Keratinocyte (primary cell): ENCODE data around the gene GANC. TPM values are rescaled to one million over a fixed set of nuclear protein-coding genes. Genes with fewer than 3 reads are reported as not detected.

Experiments used
- DNase-seq: peaks from one replicate; pipeline ENCODE4 v3.0.0-alpha.2; 2011; ENCODE audit warnings: low read depth, missing footprints, low spot score
- FAIRE-seq: peaks from 2 replicates; lab custom pipeline; 2011; peaks lifted over from hg19 to GRCh38; lab: Jason Lieb, UNC
- H2AFZ ChIP-seq: 2 replicates; pipeline ENCODE4 v1.6.0; 2012; ENCODE audit warnings: low read length, control low read depth, inconsistent platforms; ENCODE audit not compliant: control insufficient read depth
- H3K27ac ChIP-seq: 2 replicates; pipeline ENCODE4 v1.5.1; 2011; ENCODE audit warnings: low read length; ENCODE audit not compliant: control insufficient read depth, insufficient read depth
- H3K27me3 ChIP-seq: 3 replicates; pipeline ENCODE4 v1.6.0; 2011; ENCODE audit warnings: low read length; ENCODE audit not compliant: control insufficient read depth, insufficient read depth; ENCODE audit errors: extremely low read depth
- H3K36me3 ChIP-seq, 2 experiments: 2 replicates in 1 of 2; 3 replicates in 1 of 2; pipeline ENCODE4 v1.5.1; 2011; ENCODE audit warnings: low read length in 2 of 2, mild to moderate bottlenecking in 1 of 2; ENCODE audit not compliant: control insufficient read depth in 2 of 2, insufficient read depth in 2 of 2; ENCODE audit errors: extremely low read depth in 1 of 2
- H3K4me1 ChIP-seq: 3 replicates; pipeline ENCODE4 v1.5.1; 2011; ENCODE audit warnings: low read length; ENCODE audit not compliant: control insufficient read depth, insufficient read depth; ENCODE audit errors: extremely low read depth
- H3K4me2 ChIP-seq: 3 replicates; pipeline ENCODE4 v1.6.0; 2011; ENCODE audit warnings: low read depth, low read length; ENCODE audit not compliant: control insufficient read depth, insufficient read depth; ENCODE audit errors: extremely low read depth
- H3K4me3 ChIP-seq, 3 experiments: fragments of 200-600 bp in 1 of 3; sonication (generic) in 1 of 3; 2 replicates in 2 of 3; 3 replicates in 1 of 3; pipeline ENCODE4 v1.5.1; 2011 to 2016; ENCODE audit warnings: low read length in 3 of 3, mild to moderate bottlenecking in 3 of 3, control low read depth in 2 of 3, inconsistent platforms in 1 of 3, low read depth in 1 of 3, mixed read lengths in 1 of 3, mixed run types in 1 of 3, moderate library complexity in 1 of 3; ENCODE audit not compliant: control insufficient read depth in 2 of 3, insufficient read depth in 2 of 3; ENCODE audit errors: extremely low read depth in 1 of 3
- H3K79me2 ChIP-seq: 2 replicates; pipeline ENCODE4 v1.6.0; 2012; ENCODE audit warnings: low read length; ENCODE audit not compliant: control insufficient read depth, insufficient read depth
- H3K9ac ChIP-seq: 3 replicates; pipeline ENCODE4 v1.6.0; 2011; ENCODE audit warnings: low read length; ENCODE audit not compliant: control insufficient read depth, insufficient read depth; ENCODE audit errors: extremely low read depth
- H3K9me1 ChIP-seq: 3 replicates; pipeline ENCODE4 v1.6.0; 2011; ENCODE audit warnings: low read length; ENCODE audit not compliant: control insufficient read depth, insufficient read depth; ENCODE audit errors: extremely low read depth
- H3K9me3 ChIP-seq: 2 replicates; pipeline ENCODE4 v1.5.1; 2012; ENCODE audit warnings: low read depth, low read length; ENCODE audit not compliant: control insufficient read depth
- H4K20me1 ChIP-seq: 3 replicates; pipeline ENCODE4 v1.6.0; 2011; ENCODE audit warnings: low read length; ENCODE audit not compliant: control insufficient read depth, insufficient read depth; ENCODE audit errors: extremely low read depth
- CTCF ChIP-seq, 3 experiments: IDR thresholded peaks in 1 of 3; conservative IDR thresholded peaks in 1 of 3; optimal IDR thresholded peaks in 1 of 3; 2 replicates in 2 of 3; 3 replicates in 1 of 3; pipeline versions ENCODE3 to v1.5.1; 2011; ENCODE audit warnings: low read length in 3 of 3, mild to moderate bottlenecking in 3 of 3, moderate library complexity in 2 of 3, control low read depth in 1 of 3, inconsistent platforms in 1 of 3; ENCODE audit not compliant: insufficient read depth in 2 of 3; ENCODE audit errors: extremely low read depth in 1 of 3
- EZH2 ChIP-seq: IDR thresholded peaks from one replicate; pipeline ENCODE4 v1.6.1; 2012; ENCODE audit warnings: inconsistent platforms, mild to moderate bottlenecking, low read length, moderate library complexity
- dilution Hi-C: fragments of 300-500 bp; cut with MboI; formaldehyde crosslinking; loops from one replicate; pipeline ENCODE4 v1.7.0; 2020; ENCODE audit warnings: low sequenced_read_pairs; ENCODE audit not compliant: extremely low pct_ligation_motif_present
- polyA plus RNA-seq, 5 experiments: library from polyadenylated mRNA; depleted of rRNA in 3 of 5; stranded (reverse) in 3 of 5; stranded (forward) in 1 of 5; unstranded in 1 of 5; fragments of >200 nt; gene quantifications; 1 replicate in 1 of 5; 2 replicates in 3 of 5; 3 replicates in 1 of 5; pipeline versions ENCODE4 v1.2.1 to v1.2.3, GENCODE V29; 2011 to 2012; ENCODE audit warnings: missing spikeins in 2 of 5, low read depth in 1 of 5, low replicate concordance in 1 of 5

Gene GANC
- polyA plus RNA-seq, 1 donor (not counting 4 experiments of a cell fraction or from before 2014, with no cell fraction given) = 46.2 TPM

GRCh38 chr15:42282344-42282743 is 9.3 kb downstream of the GANC start:
- Histone ChIP-seq H3K4me3 (no peak overlapping the region), H3K4me1 (no peaks in the 10 kb centered on the region), H3K9ac (no peak overlapping the region), H3K4me2 (no peak overlapping the region), H3K79me2 (no peaks in the 10 kb centered on the region), H3K27me3 (no peaks in the 10 kb centered on the region), H3K36me3 (peaks cover 20 to 24% of the 10 kb centered on the region in 2 experiments), H3K27ac (no peak overlapping the region), H3K9me1 (peaks cover 2% of the 10 kb centered on the region), H4K20me1 (no peaks in the 10 kb centered on the region), H2AFZ (no peak overlapping the region), H3K9me3 (no peaks in the 10 kb centered on the region)
- no peak for FAIRE-seq
- dilution Hi-C loops = no loop called here
- no peak for DNase-seq
- no peak for TF ChIP-seq CTCF (optimal IDR thresholded peaks at IDR 0.05 in 1 of 3, IDR thresholded peaks at IDR 0.05 in 1 of 3, conservative IDR thresholded peaks at IDR 0.05 in 1 of 3; ENCODE audit: extremely low read depth in 1 of 3, insufficient read depth in 2 of 3, low read length in 3 of 3)
- no peak for TF ChIP-seq EZH2

- dilution Hi-C loops = no loop called here
- FAIRE-seq = no peak
- peaks cover 2% of the 10 kb centered on the region for H3K9me1 ChIP-seq
Observed at GRCh38 chr15:42282926-42283325, 9.9 kb downstream of the GANC start.

More at GRCh38 chr15:42282926-42283325, 9.9 kb downstream of the GANC start:
- Histone ChIP-seq H3K4me1 (no peaks in the 10 kb centered on the region), H3K4me2 (no peak overlapping the region), H3K79me2 (no peaks in the 10 kb centered on the region), H3K36me3 (peaks cover 20 to 24% of the 10 kb centered on the region in 2 experiments), H3K9ac (no peak overlapping the region), H3K27ac (no peak overlapping the region), H4K20me1 (no peaks in the 10 kb centered on the region), H3K27me3 (no peaks in the 10 kb centered on the region), H2AFZ (no peak overlapping the region), H3K4me3 (no peak overlapping the region), H3K9me3 (no peaks in the 10 kb centered on the region)
- no peak for DNase-seq
- TF ChIP-seq CTCF (optimal IDR thresholded peaks at IDR 0.05 in 1 of 3, IDR thresholded peaks at IDR 0.05 in 1 of 3, conservative IDR thresholded peaks at IDR 0.05 in 1 of 3; ENCODE audit: extremely low read depth in 1 of 3, insufficient read depth in 2 of 3, low read length in 3 of 3) (no peak), EZH2 (no peak)
